ENCODE measurements around the gene LAMB4. TPM values are rescaled to one million over a fixed set of nuclear protein-coding genes. Genes with fewer than 3 reads are reported as not detected.

The LAMB4 gene
- total RNA-seq, 1 donor from 2014 or later, result not detected

DNA sequence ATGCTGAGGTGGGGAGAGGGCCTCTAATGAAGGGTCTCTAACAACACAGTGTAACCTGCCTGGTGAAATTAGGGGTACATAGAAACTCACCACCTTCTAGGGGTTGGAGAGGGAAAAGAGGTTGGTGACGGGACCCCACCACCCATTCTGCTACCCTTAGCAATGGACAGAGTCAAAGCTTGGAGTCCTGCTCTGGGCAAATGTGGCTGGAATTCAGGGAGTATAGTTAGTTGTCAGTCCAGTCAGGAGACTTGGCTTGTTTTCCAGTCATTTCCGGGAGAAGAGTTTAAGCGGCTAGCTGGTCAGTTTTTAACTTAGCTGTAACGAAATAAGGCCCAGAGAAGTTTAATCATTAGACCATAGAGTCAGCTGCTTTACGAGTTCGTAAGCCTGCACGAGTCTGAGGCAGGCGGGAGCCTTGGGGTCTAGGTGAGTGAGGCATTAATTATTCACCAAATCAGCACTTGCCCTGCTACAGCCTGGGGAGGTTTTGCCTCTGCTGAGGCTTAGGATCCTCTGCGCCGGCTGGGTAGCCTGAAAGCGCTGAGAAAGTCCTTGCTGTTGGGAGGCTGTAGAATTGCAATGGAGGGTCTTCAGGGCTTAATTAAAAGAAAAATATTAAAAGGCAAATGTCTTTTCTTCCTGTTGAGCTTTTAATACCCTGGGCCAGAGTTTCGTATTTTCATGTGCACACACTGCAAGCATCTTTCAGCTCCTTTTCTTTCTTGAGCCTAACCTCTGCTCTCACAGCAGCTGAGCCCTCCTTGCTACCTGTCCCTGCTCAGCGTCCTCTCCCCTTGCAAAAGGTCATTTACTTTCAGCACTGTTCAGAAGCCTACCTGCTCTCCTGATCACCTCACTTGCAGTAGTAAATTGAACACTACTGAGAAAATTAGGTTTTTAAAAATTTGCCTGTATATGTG is 125.7 kb downstream of the LAMB4 start:
- Histone ChIP-seq H3K27me3 (peaks cover 27% of the 10 kb centered on the region), H3K9me3 (no peaks in the 10 kb centered on the region), H3K36me3 (no peaks in the 10 kb centered on the region), H3K4me3 (no peak overlapping the region), H3K4me1 (peaks cover 22% of the 10 kb centered on the region), H3K27ac (no peak overlapping the region)
- no peak for TF ChIP-seq CTCF (IDR thresholded peaks at IDR 0.05)
- intact Hi-C loops (cut with DNase I), result no loop called here
- no peak for DNase-seq
- peak; percentile 4 for ATAC-seq

- Histone ChIP-seq H3K36me3 (no peaks in the 10 kb centered on the region), H3K27ac (peak overlapping the region; percentile 88), H3K9me3 (no peaks in the 10 kb centered on the region), H3K4me1 (peaks cover 22% of the 10 kb centered on the region), H3K4me3 (peak overlapping the region; percentile 59), H3K27me3 (peaks cover 27% of the 10 kb centered on the region)
- intact Hi-C loops (cut with DNase I), result no loop called here
- DNase-seq (no peak), ATAC-seq (no peak)
- TF ChIP-seq CTCF (IDR thresholded peaks at IDR 0.05), result no peak
Measured at GRCh38 chr7:108003599-108003935, 126.6 kb downstream of the LAMB4 start.

DNA sequence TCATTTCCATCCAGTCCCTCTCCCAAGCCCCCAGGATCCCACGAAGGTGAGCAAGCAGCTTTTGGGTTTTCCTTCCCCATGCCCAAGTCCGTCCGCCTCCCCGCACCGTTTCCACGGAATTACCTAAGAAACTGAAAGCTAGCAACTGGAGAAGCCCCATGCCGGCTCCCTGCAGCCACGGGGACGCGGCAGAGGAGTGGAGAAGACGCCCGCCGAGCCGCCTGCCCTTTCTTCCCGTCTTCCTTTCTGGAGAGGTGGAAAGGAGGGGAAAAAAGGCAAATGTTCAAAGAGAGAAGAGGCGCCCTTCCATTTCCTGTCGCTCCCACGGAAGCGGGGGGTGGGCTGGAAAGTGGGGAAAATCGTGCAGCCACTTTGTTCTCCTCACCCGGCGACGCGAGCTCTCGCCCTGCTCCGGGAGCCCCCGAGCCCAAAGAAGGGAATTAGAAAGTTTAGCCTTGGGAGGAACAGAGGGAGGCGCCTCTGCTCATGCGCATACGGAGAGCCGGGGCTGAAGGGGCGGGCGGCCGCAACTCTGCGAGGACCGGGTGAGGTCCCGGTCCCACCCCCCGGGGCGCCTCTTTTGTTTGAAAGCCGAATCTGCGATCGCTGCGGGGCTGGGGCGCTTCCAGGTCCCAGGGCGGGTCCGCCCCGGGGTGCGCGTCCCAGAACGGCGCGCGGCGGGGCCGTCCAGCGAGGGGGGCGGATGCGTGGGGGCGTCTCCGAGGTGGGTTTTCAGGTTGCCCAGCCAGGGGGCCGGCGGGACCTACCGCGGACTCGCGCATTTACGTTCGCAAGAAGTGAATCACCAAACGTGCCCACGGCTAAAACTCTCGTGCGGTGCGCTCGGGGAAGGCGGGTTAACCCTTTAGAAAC is 127.2 kb downstream of the LAMB4 start, which contains the start of gene LAMB1:
Gene LAMB1, minus strand, starts transcription at position 436 of the 873 bp plus-strand sequence. Its CDS starts 276 bp downstream, at position 160.
- no peak for TF ChIP-seq CTCF (IDR thresholded peaks at IDR 0.05)
- ATAC-seq (peak; percentile 75), DNase-seq (peak; percentile 74)
- Histone ChIP-seq H3K27ac (peak within 1 kb of the TSS; percentile 88), H3K4me3 (peak within 1 kb of the TSS; percentile 59), H3K27me3 (peaks cover 27% of the 10 kb centered on the region), H3K36me3 (no peaks in the 10 kb centered on the region), H3K4me1 (peaks cover 22% of the 10 kb centered on the region), H3K9me3 (no peaks in the 10 kb centered on the region)
- intact Hi-C loops (cut with DNase I), result no loop called here

GRCh38 chr7:108001764-108002725 is 128.1 kb downstream of the LAMB4 start:
- peaks cover 27% of the 10 kb centered on the region for H3K27me3 ChIP-seq
- H3K27ac ChIP-seq, result peak overlapping the region; percentile 88
- no peak for TF ChIP-seq CTCF (IDR thresholded peaks at IDR 0.05)
- ATAC-seq (peak; percentile 44), DNase-seq (no peak)
- H3K9me3 ChIP-seq, result no peaks in the 10 kb centered on the region
- intact Hi-C loops (cut with DNase I), result no loop called here
- peaks cover 22% of the 10 kb centered on the region for H3K4me1 ChIP-seq
- peak overlapping the region; percentile 59 for H3K4me3 ChIP-seq
- H3K36me3 ChIP-seq, result no peaks in the 10 kb centered on the region
